H9 (cell line): ENCODE results near the gene IL1RAPL1. TPM values are rescaled to one million over a fixed set of nuclear protein-coding genes. Genes with fewer than 3 reads are reported as not detected.
A peak's percentile ranks its signal among the peaks of the same experiment; 100 is the strongest.

ENCODE experiments used
- DNase-seq: peaks from one replicate; pipeline ENCODE4 v3.0.0-alpha.2; 2017
- H2AFZ ChIP-seq: one replicate; pipeline ENCODE4 v1.6.1; 2013; ENCODE audit warnings: mild to moderate bottlenecking, low read length, control low read depth, moderate library complexity
- H2AK5ac ChIP-seq: 2 replicates; pipeline ENCODE4 v1.6.1; 2013; ENCODE audit warnings: low read length, control low read depth, mixed read lengths; ENCODE audit not compliant: insufficient read length
- H2BK120ac ChIP-seq: one replicate; pipeline ENCODE4 v1.6.1; 2013; ENCODE audit warnings: low read depth, mild to moderate bottlenecking, low read length, control low read depth, inconsistent platforms; ENCODE audit not compliant: poor library complexity, severe bottlenecking
- H2BK12ac ChIP-seq: 2 replicates; pipeline ENCODE4 v1.6.1; 2013; ENCODE audit warnings: low read length, control low read depth, mixed read lengths, low read depth; ENCODE audit not compliant: insufficient read length
- H2BK15ac ChIP-seq: 2 replicates; pipeline ENCODE4 v1.6.1; 2013; ENCODE audit warnings: low read depth, low read length, control low read depth
- H2BK20ac ChIP-seq: one replicate; pipeline ENCODE4 v1.6.1; 2013; ENCODE audit warnings: low read depth, mild to moderate bottlenecking, low read length, control low read depth, inconsistent platforms; ENCODE audit not compliant: poor library complexity, severe bottlenecking
- H2BK5ac ChIP-seq: 2 replicates; pipeline ENCODE4 v1.6.1; 2013; ENCODE audit warnings: low read length, control low read depth, mixed read lengths; ENCODE audit not compliant: insufficient read length
- H3K14ac ChIP-seq: 2 replicates; pipeline ENCODE4 v1.6.1; 2013; ENCODE audit warnings: low read length, control low read depth; ENCODE audit not compliant: insufficient read depth
- H3K18ac ChIP-seq: 2 replicates; pipeline ENCODE4 v1.6.1; 2013; ENCODE audit warnings: low read depth, mild to moderate bottlenecking, mixed read lengths, low read length, control low read depth; ENCODE audit not compliant: insufficient read length
- H3K23ac ChIP-seq: 2 replicates; pipeline ENCODE4 v1.6.1; 2013; ENCODE audit warnings: low read length, control low read depth, mixed read lengths, low read depth; ENCODE audit not compliant: insufficient read length
- H3K23me2 ChIP-seq: 2 replicates; pipeline ENCODE4 v1.6.1; 2013; ENCODE audit warnings: low read depth, mild to moderate bottlenecking, mixed read lengths, low read length, control low read depth; ENCODE audit not compliant: insufficient read length, poor library complexity, severe bottlenecking
- H3K27ac ChIP-seq: 2 replicates; pipeline ENCODE4 v1.5.1; 2013; ENCODE audit warnings: low read length, control low read depth, mixed read lengths, low read depth; ENCODE audit not compliant: insufficient read length
- H3K27me3 ChIP-seq: 2 replicates; pipeline ENCODE4 v1.6.1; 2013; ENCODE audit warnings: low read length, control low read depth, inconsistent platforms; ENCODE audit not compliant: insufficient read depth
- H3K4ac ChIP-seq: 2 replicates; pipeline ENCODE4 v1.6.1; 2013; ENCODE audit warnings: low read depth, mild to moderate bottlenecking, control low read depth, inconsistent platforms, low read length, moderate library complexity
- H3K4me1 ChIP-seq: 2 replicates; pipeline ENCODE4 v1.6.1; 2013; ENCODE audit warnings: low read length, control low read depth, inconsistent platforms; ENCODE audit not compliant: insufficient read depth
- H3K4me2 ChIP-seq: 2 replicates; pipeline ENCODE4 v1.6.1; 2013; ENCODE audit warnings: low read length, control low read depth, mixed read lengths; ENCODE audit not compliant: insufficient read length, insufficient read depth
- H3K56ac ChIP-seq: 2 replicates; pipeline ENCODE4 v1.6.1; 2013; ENCODE audit warnings: low read depth, mild to moderate bottlenecking, mixed read lengths, low read length, control low read depth; ENCODE audit not compliant: insufficient read length
- H3K79me1 ChIP-seq: 2 replicates; pipeline ENCODE4 v1.6.1; 2013; ENCODE audit warnings: low read depth, mild to moderate bottlenecking, moderate library complexity, low read length, control low read depth, inconsistent platforms; ENCODE audit not compliant: insufficient read depth, poor library complexity, severe bottlenecking
- H3K79me2 ChIP-seq: 2 replicates; pipeline ENCODE4 v1.6.1; 2013; ENCODE audit warnings: low read length, control low read depth, inconsistent platforms; ENCODE audit not compliant: insufficient read depth
- H3K9ac ChIP-seq: 2 replicates; pipeline ENCODE4 v1.6.1; 2013; ENCODE audit warnings: low read length, control low read depth, mixed read lengths; ENCODE audit not compliant: insufficient read length; ENCODE audit errors: extremely low read depth
- H3K9me3 ChIP-seq: one replicate; pipeline ENCODE4 v1.6.1; 2013; ENCODE audit warnings: low read depth, low read length, inconsistent platforms; ENCODE audit not compliant: control insufficient read depth
- H3T11ph ChIP-seq: one replicate; pipeline ENCODE4 v1.6.1; 2013; ENCODE audit warnings: mild to moderate bottlenecking, low read length, control low read depth, inconsistent platforms
- H4K20me1 ChIP-seq: one replicate; pipeline ENCODE4 v1.6.1; 2013; ENCODE audit not compliant: control insufficient read depth, insufficient read length, insufficient read depth
- H4K5ac ChIP-seq: 2 replicates; pipeline ENCODE4 v1.6.1; 2013; ENCODE audit warnings: low read depth, mild to moderate bottlenecking, mixed read lengths, low read length, control low read depth; ENCODE audit not compliant: insufficient read length
- H4K8ac ChIP-seq: replicated peaks from 2 replicates; pipeline ENCODE4 v1.6.1; 2013; ENCODE audit warnings: low read length, control low read depth, mixed read lengths, low read depth; ENCODE audit not compliant: insufficient read length
- H4K91ac ChIP-seq: 2 replicates; pipeline ENCODE4 v1.6.1; 2013; ENCODE audit warnings: low read depth, mild to moderate bottlenecking, moderate library complexity, mixed read lengths, low read length, control low read depth; ENCODE audit not compliant: insufficient read length
- H3K27ac Mint-ChIP-seq, 3 experiments: 2 replicates in 2 of 3; 3 replicates in 1 of 3; pipeline ENCODE4 v1.8.0; 2020 to 2021; ENCODE audit warnings: mixed read lengths in 3 of 3, mild to moderate bottlenecking in 1 of 3, moderate library complexity in 1 of 3
- H3K27me3 Mint-ChIP-seq: 2 replicates; pipeline ENCODE4 v1.8.0; 2021; ENCODE audit warnings: low read depth, mild to moderate bottlenecking, moderate library complexity, mixed read lengths
- H3K36me3 Mint-ChIP-seq, 3 experiments: 2 replicates in 2 of 3; 3 replicates in 1 of 3; pipeline ENCODE4 v1.8.0; 2020 to 2021; ENCODE audit warnings: low read depth in 3 of 3, mixed read lengths in 3 of 3; ENCODE audit not compliant: insufficient read depth in 1 of 3
- H3K4me1 Mint-ChIP-seq, 2 experiments: 2 replicates each; pipeline ENCODE4 v1.8.0; 2020; ENCODE audit warnings: mixed read lengths in 2 of 2
- H3K4me3 Mint-ChIP-seq, 2 experiments: 2 replicates in 1 of 2; 3 replicates in 1 of 2; pipeline ENCODE4 v1.8.0; 2020 to 2021; ENCODE audit warnings: mild to moderate bottlenecking in 2 of 2, mixed read lengths in 2 of 2, moderate library complexity in 1 of 2
- H3K9me3 Mint-ChIP-seq, 2 experiments: 2 replicates in 1 of 2; 3 replicates in 1 of 2; pipeline ENCODE4 v1.8.0; 2020; ENCODE audit warnings: mild to moderate bottlenecking in 2 of 2, mixed read lengths in 2 of 2, moderate library complexity in 1 of 2
- WGBS: extraction: QIAGEN DNeasy Blood & Tissue Kit; methylation state at CpG from one replicate; pipeline ENCODE4 v1.1.7; 2013; ENCODE audit warnings: missing lambda C conversion rate, low lambda C conversion rate, mixed read lengths; ENCODE audit not compliant: insufficient read length; ENCODE audit errors: extremely low coverage; 5-methylcytosine and 5-hydroxymethylcytosine counted together
- total RNA-seq: library from RNA; stranded (reverse); gene quantifications from 2 replicates; pipeline ENCODE4 v1.2.1, GENCODE V29; 2021
- TF ChIP-seq, protein P1 (sequence below): fragments of 200-600 bp; sonication (generic); conservative IDR thresholded peaks from 3 replicates; pipeline ENCODE4 v1.8.0; 2021; ENCODE audit warnings: antibody characterized with exemption, mild to moderate bottlenecking

The IL1RAPL1 gene
- total RNA-seq, 1 experiment from 2014 or later = 0.31 TPM

- Histone ChIP-seq H2AK5ac (no peak overlapping the region), H3K23me2 (no peaks in the 10 kb centered on the region), H2AFZ (no peak overlapping the region), H3K79me1 (no peaks in the 10 kb centered on the region), H3K4ac (no peak overlapping the region), H3K27me3 (no peaks in the 10 kb centered on the region), H3K4me1 (no peaks in the 10 kb centered on the region; the same call in 1 of the 2 replicates), H3K56ac (no peak overlapping the region), H3K79me2 (no peaks in the 10 kb centered on the region), H2BK12ac (no peak overlapping the region), H3K18ac (no peak overlapping the region), H2BK15ac (no peak overlapping the region), H3K9me3 (no peaks in the 10 kb centered on the region), H3K9ac (no peak overlapping the region), H4K91ac (no peak overlapping the region), H3T11ph (no peak overlapping the region), H3K27ac (no peak overlapping the region), H3K14ac (no peak overlapping the region), H4K20me1 (no peaks in the 10 kb centered on the region), H3K23ac (no peak overlapping the region), H2BK120ac (no peak overlapping the region), H3K4me2 (no peak overlapping the region), H2BK20ac (no peak overlapping the region), H2BK5ac (no peak overlapping the region), H4K5ac (no peak overlapping the region), H4K8ac (no peak overlapping the region)
- peaks cover 3 to 52% of the 10 kb centered on the region in 2 experiments for H3K9me3 Mint-ChIP-seq
- peak overlapping the region in 2 of 3 experiments; percentile 74 to 91; a peak in 4 of 7 replicates for H3K27ac Mint-ChIP-seq
- H3K36me3 Mint-ChIP-seq = no peaks in the 10 kb centered on the region
- DNase-seq = peak; percentile 29
- H3K27me3 Mint-ChIP-seq = no peaks in the 10 kb centered on the region
- TF ChIP-seq, protein P1, sequence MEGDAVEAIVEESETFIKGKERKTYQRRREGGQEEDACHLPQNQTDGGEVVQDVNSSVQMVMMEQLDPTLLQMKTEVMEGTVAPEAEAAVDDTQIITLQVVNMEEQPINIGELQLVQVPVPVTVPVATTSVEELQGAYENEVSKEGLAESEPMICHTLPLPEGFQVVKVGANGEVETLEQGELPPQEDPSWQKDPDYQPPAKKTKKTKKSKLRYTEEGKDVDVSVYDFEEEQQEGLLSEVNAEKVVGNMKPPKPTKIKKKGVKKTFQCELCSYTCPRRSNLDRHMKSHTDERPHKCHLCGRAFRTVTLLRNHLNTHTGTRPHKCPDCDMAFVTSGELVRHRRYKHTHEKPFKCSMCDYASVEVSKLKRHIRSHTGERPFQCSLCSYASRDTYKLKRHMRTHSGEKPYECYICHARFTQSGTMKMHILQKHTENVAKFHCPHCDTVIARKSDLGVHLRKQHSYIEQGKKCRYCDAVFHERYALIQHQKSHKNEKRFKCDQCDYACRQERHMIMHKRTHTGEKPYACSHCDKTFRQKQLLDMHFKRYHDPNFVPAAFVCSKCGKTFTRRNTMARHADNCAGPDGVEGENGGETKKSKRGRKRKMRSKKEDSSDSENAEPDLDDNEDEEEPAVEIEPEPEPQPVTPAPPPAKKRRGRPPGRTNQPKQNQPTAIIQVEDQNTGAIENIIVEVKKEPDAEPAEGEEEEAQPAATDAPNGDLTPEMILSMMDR = no peak
- H3K4me3 Mint-ChIP-seq = no peak overlapping the region
- no CpG with 5 or more reads among the region's 5 CpGs for WGBS
- H3K4me1 Mint-ChIP-seq = peaks cover 28 to 36% of the 10 kb centered on the region in 2 experiments
These were observed 333.1 kb downstream of the IL1RAPL1 start for GRCh38 chrX:28920153-28920943.
